ENCODE results near the gene HORMAD2.

DNA sequence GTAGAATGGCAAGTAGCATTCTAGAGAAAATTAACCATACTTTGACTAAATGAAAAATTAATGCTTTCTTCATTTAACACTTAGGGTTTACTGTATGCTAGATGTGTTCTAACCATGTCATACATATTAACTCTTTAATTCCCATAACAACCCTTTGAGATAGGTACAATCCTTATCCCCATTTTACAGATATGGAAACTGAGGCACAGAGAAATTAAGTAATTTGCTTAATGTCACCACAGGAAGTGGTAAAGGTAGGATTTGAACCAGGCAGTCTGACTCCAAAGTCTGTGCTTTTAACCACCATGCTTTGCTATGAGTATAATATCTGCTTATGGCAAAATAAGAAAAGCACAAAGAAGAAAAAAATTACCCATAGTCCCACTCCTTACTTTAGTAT is 106.8 kb downstream of the HORMAD2 start:
- TF ChIP-seq, protein P1, sequence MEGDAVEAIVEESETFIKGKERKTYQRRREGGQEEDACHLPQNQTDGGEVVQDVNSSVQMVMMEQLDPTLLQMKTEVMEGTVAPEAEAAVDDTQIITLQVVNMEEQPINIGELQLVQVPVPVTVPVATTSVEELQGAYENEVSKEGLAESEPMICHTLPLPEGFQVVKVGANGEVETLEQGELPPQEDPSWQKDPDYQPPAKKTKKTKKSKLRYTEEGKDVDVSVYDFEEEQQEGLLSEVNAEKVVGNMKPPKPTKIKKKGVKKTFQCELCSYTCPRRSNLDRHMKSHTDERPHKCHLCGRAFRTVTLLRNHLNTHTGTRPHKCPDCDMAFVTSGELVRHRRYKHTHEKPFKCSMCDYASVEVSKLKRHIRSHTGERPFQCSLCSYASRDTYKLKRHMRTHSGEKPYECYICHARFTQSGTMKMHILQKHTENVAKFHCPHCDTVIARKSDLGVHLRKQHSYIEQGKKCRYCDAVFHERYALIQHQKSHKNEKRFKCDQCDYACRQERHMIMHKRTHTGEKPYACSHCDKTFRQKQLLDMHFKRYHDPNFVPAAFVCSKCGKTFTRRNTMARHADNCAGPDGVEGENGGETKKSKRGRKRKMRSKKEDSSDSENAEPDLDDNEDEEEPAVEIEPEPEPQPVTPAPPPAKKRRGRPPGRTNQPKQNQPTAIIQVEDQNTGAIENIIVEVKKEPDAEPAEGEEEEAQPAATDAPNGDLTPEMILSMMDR (conservative IDR thresholded peaks at IDR 0.05): no peak
- TF ChIP-seq EZH2 (IDR thresholded peaks at IDR 0.05; ENCODE audit: low read depth): no peak
